T-helper 1 cell (primary cell): ENCODE measurements around the gene TAGLN.

Experiments used
- DNase-seq, 5 donors: peaks; one replicate each; pipeline ENCODE4 v3.0.0-alpha.2; 2012 to 2020
- total RNA-seq, 4 donors: gene quantifications; one replicate each; lab custom pipeline; 2026; lab: John Stamatoyannopoulos, UW

Gene TAGLN
- total RNA-seq: 5.3 to 7.5 (median 7.4) reads per million in 4 donors

DNA sequence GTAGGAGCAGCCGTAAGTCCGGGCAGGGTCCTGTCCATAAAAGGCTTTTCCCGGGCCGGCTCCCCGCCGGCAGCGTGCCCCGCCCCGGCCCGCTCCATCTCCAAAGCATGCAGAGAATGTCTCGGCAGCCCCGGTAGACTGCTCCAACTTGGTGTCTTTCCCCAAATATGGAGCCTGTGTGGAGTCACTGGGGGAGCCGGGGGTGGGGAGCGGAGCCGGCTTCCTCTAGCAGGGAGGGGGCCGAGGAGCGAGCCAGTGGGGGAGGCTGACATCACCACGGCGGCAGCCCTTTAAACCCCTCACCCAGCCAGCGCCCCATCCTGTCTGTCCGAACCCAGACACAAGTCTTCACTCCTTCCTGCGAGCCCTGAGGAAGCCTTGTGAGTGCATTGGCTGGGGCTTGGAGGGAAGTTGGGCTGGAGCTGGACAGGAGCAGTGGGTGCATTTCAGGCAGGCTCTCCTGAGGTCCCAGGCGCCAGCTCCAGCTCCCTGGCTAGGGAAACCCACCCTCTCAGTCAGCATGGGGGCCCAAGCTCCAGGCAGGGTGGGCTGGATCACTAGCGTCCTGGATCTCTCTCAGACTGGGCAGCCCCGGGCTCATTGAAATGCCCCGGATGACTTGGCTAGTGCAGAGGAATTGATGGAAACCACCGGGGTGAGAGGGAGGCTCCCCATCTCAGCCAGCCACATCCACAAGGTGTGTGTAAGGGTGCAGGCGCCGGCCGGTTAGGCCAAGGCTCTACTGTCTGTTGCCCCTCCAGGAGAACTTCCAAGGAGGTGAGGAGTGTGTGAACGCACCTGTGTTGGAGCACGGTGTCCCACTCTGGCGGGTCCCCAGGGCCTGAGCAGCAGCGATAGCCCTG lies at the start of gene TAGLN:
Gene TAGLN, plus strand, starts transcription at position 318 of the 863 bp plus-strand sequence. CDS start 3,644 bp downstream, outside the sequence.
- DNase-seq: no peak

DNA sequence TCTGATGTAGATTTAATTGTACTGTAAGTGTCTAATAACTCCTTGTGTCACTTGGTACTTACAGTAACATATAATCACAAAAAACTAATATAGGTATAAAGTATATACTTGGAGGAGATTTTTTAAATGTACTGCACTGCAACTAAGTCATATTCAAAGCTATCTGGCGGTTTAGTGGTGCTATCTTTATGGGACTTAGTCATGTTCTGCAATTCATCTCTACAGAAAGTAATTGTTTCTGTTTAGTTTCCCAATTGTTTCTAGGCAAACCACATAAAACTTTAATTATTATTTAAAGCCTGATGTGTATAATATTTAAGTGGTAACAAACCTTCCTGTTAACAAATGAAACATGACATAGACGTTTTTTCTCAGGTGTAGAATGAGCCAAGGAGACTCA lies 47.1 kb upstream of the TAGLN start:
- no peak for DNase-seq

DNA sequence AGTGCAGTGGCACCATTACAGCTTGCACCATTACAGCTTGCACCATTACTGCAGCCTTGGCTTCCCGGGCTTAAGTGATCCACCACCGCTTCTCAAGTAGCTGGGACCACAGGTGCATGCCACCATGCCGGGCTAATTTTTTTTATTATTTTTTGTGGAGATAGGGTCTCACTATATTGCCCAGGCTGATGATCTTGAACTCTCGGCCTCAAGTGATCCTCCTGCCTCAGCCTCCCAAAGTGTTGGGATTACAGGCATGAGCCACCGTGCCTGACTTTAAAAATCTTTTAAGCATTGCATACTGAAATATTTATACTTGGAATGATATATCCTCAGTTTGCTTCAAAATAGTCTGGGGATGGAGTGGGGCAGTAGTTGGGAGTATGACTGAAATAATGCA lies 44.7 kb upstream of the TAGLN start:
- no peak for DNase-seq

DNA sequence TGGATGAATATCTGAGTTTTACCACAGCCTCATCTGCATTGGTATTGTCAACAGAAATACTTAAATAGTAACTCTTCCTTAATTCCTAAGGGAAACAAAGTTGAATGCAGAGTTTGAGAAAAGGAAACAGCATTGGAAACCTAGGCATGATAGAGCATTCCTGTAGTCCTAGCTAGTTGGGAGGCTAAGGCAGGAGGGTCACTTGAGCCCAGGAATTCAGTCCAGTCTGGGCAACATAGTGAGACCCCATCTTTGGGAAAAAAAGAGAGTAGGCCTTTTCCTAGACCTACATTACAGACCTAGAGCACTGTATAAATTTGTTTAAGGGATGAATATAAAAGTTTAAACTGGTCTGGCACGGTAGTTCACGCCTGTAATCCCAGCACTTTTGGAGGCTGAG lies 41.7 kb upstream of the TAGLN start:
- DNase-seq: no peak

DNA sequence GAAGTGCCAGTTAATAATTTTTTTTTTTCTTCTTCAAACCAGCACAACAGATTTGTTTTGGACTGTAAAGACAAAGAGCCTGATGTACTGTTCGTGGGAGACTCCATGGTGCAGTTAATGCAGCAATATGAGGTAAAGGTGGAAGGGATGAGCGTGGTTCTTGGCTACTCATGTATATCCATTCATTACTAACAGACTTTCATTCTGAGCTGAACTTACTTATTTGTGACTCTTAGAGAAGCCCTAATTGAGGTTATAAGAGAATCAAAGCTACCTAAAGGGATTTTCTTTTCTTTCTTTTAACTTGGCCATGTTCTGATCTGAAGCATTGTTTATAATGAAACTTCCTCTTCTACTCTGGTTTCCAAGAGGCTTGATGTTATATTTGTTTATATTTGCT lies 39.3 kb upstream of the TAGLN start:
- DNase-seq: no peak

DNA sequence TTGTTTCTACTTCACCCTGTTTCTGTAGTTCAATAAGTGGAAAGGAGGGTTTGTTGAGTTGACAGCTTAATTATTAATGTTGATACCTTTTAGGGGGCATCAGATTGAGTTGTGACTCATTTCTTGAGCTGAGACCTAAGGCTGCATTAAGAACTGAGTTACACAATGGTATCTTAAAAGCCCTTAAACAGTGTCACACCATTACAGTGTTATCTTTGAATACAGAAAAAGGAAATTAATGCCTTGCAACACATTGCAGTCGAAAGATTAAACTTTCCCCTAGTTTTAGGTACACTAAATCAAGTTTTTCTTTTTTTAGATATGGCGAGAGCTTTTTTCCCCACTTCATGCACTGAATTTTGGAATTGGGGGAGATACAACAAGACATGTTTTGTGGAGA lies 38.3 kb upstream of the TAGLN start:
- DNase-seq: no peak

DNA sequence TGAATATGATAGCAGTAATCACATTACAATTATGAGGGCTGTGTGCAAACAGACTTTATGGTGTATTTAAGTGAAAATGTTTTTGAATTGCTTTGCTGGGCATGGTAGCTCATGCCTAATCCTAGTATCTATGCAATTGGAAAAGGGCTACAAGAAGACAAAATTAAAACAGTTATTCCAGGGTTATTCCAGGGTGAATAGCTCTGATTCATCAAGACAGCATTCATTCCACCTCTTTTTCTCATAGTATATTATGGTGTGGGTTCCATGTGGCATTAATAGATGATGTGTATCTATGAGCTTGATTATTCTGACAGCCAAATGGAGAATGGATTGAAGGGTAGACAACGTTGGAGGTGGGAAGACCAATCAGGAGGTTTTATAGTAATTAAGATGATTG lies 32.7 kb upstream of the TAGLN start:
- no peak for DNase-seq

DNA sequence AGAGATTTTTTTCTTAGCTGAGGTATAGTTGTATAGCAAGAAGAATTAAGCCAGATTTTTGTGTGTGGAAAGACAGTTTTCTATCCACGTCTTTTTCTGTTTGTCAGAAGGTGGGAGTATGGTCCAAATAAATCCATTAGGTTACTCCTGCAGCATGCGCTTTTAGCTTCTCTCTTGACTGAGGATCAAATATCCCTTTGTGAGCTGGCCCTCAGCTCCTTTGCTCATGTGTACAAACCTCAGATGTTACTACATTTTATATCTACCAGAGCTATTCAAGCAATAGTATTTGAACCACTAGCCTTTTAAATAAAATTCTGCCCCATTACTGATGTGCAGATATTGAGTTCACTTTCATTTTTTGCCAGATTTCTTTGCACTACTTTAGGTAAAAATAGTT lies 29.4 kb upstream of the TAGLN start:
- DNase-seq: no peak

DNA sequence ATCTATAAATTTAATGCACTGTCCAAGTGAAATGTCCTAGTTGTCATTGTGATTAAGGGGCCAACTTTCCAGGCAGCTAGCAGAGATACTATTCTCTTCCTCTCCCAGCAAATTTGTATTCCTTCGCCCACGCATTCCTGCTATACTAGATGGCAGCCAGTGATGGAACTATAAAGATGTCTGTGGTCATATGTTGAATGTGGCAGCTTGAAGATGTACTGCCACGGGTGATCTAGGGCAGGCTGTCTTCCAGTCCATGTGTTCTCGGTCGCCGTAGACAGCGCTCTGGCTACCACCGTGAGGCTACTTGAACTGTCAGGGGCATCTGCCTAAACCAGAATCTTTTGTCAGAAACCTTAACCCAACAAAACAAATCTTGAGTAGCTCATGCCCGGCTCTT lies 29.0 kb upstream of the TAGLN start:
- no peak for DNase-seq

DNA sequence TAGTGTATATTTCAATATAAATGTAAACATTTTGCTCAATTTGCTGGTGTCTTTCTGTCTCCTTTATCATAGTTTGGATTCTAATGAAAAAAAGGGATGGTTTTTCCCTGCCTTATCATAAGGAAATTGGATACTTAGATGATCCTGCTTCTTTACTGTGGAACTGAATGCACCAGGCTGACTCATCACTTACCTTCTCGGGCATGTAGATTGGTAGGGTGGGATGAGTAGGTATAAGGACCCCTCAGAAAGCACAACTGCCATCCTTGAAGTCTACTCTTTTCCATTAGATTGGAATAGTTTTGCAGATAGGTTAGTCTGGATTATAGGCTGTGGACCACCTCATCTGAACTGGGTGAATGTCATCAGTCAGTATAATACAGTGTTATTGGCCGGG lies 28.2 kb upstream of the TAGLN start:
- no peak for DNase-seq

DNA sequence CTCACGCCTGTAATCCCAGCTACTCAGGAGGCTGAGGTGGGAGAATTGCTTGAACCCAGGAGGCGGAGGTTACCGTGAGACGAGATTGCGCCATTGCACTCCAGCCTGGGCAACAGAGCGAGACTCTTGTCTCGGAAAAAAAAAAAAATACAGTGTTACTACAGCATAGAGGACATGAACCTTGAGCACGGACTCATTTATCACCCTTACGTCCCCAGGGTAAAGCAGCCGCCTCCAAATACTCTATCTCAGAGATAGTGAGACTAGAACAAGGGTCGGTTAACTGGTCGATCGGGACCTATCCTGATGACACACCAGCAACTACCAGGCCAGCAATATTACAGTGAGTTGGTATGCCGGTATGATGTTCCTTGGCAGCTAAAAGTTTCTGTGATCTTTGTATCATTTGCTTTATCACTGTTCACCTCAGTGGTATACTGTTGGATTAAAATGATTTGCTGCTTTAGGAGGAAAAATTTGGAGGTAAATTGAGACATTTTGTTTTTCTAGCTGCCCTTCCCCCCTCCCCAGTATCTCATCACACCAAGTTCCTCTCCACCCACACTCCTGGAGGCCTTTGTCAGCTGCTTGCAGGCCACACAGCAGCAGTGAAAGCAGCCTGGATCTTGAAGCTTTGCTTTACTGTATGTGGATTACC lies 27.6 kb upstream of the TAGLN start:
- DNase-seq: no peak

DNA sequence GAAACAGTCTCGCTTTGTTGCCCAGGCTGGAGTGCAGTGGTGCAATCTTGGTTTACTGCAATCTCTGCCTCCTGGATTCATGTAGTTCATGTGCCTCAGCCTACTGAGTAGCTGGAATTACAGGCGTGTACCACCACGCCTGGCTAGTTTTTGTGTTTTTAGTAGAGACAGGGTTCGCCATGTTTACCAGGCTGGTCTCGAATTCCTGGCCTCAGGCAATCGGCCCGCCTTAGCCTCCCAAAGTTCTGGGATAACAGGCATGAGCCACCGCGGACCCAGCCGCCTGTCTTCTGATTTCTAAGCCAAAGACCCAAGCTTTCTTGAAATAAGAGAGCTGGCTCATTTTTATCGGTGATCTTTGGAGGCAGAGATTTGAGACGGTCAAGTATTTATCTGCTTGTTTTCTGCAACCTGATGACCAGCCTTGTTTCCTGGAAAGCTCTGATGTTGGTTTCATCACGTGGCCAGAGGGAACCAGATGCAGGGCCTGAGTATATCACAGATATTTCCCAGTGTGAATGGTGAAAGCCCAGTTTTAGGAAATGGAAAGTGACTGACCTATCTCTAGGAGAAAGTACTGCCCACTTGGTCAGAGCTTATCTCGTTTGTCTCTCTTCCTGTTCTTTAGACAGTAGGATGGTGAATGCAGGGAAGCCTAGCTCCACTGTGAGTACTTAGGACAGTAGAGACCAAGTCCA lies 26.3 kb upstream of the TAGLN start:
- DNase-seq: no peak

DNA sequence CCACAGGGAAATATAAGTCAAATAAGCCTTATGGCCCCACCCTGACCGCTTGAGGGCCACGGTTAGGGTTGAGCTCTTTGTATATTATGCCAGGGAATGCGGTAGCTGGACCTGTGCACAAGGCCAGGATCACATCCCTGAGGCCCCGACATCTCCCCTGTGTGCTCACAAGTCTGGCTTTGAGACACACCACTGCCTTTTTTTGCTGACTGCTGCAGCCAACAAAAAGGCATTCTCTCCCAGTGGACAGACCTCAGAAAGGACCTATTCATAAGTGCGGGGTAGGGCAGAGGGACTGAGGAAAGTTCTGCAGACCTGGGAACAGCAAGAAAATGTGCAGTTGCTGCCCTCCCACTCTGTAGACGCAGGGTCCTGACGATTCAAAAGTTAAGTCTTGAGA lies 24.1 kb upstream of the TAGLN start:
- DNase-seq: no peak

DNA sequence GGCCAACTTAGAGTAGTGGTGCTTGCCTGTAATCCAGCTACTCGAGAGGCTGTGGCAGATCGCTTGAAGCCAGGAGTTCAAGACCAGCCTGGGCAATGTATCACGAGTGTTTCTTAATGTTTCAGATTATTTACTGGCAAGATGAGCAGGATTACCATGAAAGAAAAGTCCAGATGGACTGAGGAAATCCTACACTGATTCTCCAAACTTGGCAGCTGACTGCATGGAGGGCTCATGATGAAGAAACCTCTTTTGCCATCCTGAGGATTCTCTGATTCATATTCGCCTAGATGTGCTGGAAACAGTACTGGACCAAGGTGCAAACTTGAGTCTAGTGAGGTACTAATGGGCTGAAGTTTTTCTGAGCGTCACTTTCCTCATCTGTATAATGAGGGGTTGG lies 23.4 kb upstream of the TAGLN start:
- no peak for DNase-seq

DNA sequence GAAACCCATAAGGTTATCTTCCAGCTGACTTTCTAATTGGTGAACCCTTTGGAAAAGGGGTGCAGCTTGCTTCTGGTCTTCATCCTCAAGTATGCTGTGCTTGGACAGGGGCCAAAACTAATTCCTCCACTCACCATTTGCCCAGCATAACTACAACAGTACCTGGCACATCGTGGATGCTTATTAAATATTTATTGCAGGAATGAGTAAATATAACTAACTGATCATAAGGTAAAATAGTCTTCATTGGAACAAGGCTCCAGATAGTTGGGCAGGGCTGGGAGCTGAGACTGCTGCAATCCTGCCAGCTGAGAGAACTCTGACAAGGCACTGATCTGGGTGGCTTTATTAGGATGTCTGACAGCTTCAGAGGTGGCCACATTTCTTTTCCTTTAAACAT lies 23.0 kb upstream of the TAGLN start:
- no peak for DNase-seq

DNA sequence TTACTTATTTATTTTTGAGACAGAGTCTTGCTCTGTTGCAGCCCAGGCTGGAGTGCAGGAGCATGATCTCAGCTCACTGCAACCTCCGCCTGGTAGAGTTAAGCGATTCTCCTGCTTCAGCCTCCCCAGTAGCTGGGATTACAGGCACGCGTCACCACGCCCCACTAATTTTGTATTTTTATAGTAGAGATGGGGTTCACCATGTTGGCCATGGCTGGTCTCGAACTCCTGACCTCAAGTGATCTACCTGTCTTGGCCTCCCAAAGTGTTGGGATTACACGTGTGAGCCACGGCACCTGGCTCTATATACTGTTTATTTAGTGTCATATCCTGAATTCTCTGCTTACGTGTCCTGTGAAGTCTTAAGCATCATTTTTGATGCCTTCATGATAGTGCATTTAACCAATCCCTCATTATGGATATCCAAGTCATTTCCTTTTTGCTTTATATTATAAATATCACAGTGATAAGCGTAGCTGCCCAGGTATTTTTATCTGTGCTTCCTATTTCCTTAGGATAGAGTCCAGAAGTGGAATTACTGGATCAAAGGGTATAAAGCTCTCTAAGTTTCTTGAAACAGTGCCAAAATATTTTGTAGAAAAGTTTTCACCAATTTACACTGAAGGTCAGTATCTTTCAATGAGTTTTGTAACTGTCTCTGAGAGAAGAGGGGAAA lies 21.5 kb upstream of the TAGLN start:
- no peak for DNase-seq

DNA sequence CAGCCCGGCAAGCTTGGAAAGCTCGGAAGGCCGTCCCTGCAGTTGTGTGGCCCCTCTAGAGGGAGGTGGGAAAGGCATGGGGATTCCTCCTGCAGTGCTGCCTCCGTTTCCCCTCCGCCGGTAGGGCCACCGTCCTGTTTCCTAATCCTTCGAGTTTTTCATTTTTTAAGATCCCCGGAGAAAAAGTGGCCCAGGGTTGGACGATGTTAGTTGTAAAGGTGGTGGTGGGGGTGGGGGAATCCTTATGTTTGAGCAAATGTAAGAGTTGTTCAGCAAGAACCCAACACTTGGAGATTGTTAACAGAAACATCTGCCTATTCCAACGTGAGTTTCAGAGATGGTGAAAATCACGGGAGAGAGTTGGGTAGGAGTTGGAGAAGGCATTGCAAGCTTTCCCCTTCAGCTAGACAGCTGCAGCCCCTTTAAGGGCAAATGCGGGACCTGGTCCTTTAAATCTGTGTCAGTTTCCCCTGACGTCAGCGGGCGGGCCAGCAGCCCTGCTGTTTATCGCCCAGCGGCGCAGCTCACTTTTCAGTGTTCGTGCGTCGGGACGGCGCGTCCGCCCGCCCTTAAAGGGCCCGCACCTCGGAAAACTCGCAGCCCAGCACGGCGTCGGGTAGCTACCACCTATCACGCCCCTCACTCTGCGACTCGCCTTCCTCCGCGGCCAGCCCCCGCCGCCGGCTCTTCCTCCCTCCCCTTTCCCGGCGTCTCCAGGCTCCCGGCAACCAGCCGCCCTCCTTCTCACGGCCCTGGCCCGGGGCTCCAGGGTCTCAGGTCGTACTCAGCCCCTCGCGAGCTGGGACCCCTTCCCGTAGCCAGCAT lies 20.7 kb upstream of the TAGLN start, which contains the start of gene SIDT2:
Gene SIDT2, plus strand, starts transcription at position 534 of the 825 bp plus-strand sequence. CDS start 521 bp downstream, outside the sequence.
- DNase-seq: peak; percentile 74 to 93 (median 84)

DNA sequence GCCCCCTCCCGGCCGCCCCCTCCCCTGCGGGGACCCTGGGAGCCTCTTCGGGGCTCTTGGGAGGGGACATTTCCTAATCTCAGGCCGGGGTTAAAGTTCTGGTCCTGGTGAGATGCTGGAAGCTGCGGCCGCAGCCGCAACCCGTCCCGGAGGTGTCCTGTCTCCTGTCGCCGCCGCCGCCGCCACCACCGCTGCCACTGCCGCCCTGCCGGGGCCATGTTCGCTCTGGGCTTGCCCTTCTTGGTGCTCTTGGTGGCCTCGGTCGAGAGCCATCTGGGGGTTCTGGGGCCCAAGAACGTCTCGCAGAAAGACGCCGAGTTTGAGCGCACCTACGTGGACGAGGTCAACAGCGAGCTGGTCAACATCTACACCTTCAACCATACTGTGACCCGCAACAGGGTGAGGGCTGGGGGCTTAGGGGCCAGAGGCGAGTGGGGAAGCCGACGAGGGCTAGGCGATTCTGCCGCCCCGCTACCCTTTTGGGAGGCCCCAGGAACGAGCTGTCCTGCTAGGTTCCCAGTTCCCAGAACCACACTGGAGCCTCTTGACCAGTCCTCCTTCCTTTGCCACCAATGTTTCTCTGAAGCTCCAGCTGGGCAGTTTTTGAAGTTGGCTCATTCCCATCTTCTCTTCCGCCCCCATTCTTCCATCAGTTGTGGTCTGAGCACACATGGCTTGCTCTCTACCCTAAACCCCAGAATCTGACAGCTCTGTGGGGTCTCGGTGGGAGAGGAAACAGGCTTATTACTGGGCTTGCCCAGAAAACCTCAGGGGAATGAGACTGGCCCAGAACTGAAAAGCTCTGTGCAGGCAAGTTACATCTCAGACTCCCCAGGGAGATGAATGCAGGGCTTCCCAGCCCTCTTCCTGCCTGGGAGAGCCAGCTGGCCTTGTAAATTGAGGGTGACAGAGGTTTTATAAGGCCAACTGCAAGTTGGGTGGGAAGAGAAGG lies 19.8 kb upstream of the TAGLN start:
- DNase-seq: peak in 4 of 5 donors; percentile 33 to 48 (median 40)

DNA sequence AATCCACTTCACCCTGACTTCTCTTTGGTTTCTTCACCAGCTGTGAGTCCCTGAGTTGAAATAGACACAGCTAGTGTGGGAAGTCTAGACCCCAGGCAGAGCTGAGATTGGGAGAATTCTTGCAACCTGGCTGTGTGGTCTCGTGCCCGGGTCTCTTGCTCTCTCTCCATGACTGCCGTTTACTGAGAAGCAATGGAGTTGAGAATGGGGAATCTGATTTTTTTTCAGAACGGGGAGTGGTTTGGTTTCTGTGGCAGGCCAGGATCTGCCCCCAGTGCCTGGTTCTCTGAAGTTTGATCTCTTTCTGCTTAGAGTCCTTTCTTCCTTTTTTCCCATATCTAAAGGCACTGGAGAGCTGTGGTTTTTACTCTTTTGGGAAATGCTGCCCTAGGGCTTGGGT lies 19.1 kb upstream of the TAGLN start:
- DNase-seq: no peak
